Neuron (in vitro differentiated cells): ENCODE measurements around the gene GFOD2.

ENCODE experiments used
- H2AFZ ChIP-seq: one replicate; pipeline ENCODE4 v1.6.1; 2013; ENCODE audit warnings: low read depth, mild to moderate bottlenecking, inconsistent platforms, low read length, moderate library complexity
- H3K27me3 ChIP-seq: one replicate; pipeline ENCODE4 v1.6.1; 2013; ENCODE audit warnings: low read length; ENCODE audit not compliant: insufficient read depth
- H3K36me3 ChIP-seq: one replicate; pipeline ENCODE4 v1.6.1; 2013; ENCODE audit warnings: low read length; ENCODE audit not compliant: insufficient read depth
- H3K4me1 ChIP-seq: one replicate; pipeline ENCODE4 v1.6.1; 2013; ENCODE audit warnings: low read length; ENCODE audit not compliant: insufficient read depth
- H3K4me3 ChIP-seq: 2 replicates; pipeline ENCODE4 v1.5.1; 2013; ENCODE audit warnings: mild to moderate bottlenecking, low read length, moderate library complexity
- H3K9me3 ChIP-seq: one replicate; pipeline ENCODE4 v1.6.1; 2013; ENCODE audit warnings: low read length

Gene GFOD2

DNA sequence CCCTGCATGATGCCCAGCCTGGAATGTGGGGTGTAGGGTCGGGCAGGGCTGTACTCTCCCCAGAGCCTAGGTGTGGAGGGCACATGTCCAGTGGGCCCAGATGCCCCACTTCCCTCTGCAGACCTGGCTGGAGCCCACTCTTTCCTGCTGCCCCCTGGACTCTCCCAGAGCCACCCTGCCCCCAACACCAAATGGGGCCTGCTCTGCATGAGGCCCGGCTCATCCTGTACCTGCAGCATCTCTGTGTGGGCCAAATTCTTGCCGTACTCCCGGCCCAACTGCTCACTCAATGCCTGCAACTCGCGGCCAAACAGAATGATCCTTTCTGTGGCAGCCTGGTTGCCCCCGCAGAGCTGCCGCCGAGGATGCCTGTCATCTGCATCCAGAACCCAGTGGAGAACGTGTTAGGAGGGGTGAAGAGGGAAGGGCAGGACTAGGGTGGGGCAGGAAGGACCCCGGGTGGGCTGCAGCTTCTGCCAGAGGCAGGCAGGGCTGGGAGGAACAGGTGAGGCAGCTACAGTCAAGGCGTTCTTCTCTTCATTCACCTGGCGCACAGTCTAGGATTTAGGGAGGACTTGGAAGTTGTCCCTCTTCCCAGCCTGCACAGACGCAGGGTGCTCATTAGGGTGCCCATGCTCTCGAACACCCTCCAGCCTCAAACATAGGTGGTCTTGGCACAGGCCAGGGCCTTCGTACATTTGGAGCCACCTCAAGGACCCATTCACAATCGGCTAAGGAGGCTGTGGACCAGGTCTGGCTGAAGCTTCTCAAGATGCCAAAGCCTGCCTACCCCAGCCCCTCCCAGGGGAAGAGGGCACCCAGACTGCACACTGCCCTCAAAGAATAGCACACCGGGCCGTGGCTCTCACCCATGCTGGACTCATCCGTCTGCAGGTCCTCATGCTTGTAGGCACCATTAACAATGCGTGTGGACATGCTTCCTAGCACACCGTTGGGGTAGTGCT is 8.7 kb upstream of the GFOD2 start:
- peaks cover 83% of the 10 kb centered on the region for H3K36me3 ChIP-seq
- no peaks in the 10 kb centered on the region for H3K4me1 ChIP-seq
- no peak overlapping the region for H3K4me3 ChIP-seq
- H3K27me3 ChIP-seq: no peaks in the 10 kb centered on the region
- no peaks in the 10 kb centered on the region for H3K9me3 ChIP-seq
- H2AFZ ChIP-seq: no peak overlapping the region

DNA sequence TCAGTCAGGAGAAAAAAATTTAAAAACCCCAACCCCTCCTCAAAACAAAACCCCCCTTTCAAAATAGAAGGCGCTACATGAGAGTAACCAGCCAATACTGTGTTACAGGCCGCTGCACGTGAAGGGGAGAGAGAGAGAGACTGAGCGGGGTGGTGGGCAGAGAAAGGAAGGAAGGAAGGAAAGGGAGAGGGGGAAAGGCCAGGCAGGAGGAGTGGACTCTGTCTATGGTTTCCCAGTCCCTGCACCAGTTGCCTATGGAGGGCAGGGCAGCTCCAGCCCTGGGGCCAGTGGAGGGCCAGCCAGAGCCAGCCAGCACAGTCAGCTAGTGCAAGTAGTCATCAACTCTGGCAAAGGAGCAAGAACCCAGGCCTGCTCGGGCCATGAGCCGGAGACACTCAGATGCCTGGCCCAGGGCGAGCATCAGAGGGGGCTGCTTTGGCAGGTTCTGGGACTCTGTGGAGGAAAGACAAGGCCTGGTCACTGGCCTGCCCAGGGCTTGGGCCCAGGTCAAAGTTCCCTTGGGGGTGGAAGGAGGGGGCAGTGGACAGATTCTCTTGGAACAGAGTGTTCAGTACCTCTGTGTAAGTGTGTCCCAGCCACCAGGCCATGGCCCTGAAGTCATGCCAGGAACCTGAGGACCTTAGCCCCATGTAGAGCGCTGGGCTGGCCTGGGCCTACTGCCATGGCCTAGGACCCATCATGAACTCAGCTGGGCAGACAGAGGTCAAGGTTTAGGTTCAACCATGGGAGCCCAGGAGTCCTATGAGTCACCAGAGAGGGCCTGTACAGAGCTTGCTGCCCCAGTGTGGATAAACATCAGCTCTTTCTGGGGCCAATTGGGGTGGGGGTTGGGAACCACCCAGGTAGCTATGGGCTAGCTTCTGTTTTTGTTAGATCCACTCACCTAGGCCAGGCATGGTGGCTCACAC is 7.3 kb upstream of the GFOD2 start:
- Histone ChIP-seq H3K36me3 (peaks cover 74% of the 10 kb centered on the region), H3K4me1 (no peaks in the 10 kb centered on the region)

DNA sequence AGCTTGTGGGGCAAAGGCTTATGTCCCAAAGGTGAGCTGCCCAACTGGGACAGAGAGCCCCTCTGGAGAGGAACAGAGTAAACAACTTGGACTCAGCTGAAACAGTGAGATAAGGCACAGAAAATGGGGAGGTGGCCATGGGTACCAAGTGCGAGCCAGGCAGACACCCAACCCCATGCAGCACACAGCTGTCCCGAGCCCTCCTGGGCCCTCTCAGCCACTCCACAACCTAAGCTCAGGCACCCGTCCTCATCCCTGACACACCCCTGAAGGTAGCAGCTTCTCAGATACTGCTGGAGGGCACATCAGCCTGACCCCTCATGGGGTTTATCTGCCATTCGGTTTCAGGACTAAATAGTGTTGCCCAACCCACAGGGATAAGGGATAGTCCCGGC is 4.8 kb upstream of the GFOD2 start:
- no peaks in the 10 kb centered on the region for H3K27me3 ChIP-seq
- no peak overlapping the region for H3K4me3 ChIP-seq
- no peaks in the 10 kb centered on the region for H3K9me3 ChIP-seq
- H3K4me1 ChIP-seq: peaks cover 6% of the 10 kb centered on the region
- H2AFZ ChIP-seq: no peak overlapping the region
- peaks cover 50% of the 10 kb centered on the region for H3K36me3 ChIP-seq

More for the DNA sequence above, 7.3 kb upstream of the GFOD2 start:
- H3K27me3 ChIP-seq: no peaks in the 10 kb centered on the region
- H3K9me3 ChIP-seq: no peaks in the 10 kb centered on the region
- no peak overlapping the region for H2AFZ ChIP-seq
- H3K4me3 ChIP-seq: no peak overlapping the region

DNA sequence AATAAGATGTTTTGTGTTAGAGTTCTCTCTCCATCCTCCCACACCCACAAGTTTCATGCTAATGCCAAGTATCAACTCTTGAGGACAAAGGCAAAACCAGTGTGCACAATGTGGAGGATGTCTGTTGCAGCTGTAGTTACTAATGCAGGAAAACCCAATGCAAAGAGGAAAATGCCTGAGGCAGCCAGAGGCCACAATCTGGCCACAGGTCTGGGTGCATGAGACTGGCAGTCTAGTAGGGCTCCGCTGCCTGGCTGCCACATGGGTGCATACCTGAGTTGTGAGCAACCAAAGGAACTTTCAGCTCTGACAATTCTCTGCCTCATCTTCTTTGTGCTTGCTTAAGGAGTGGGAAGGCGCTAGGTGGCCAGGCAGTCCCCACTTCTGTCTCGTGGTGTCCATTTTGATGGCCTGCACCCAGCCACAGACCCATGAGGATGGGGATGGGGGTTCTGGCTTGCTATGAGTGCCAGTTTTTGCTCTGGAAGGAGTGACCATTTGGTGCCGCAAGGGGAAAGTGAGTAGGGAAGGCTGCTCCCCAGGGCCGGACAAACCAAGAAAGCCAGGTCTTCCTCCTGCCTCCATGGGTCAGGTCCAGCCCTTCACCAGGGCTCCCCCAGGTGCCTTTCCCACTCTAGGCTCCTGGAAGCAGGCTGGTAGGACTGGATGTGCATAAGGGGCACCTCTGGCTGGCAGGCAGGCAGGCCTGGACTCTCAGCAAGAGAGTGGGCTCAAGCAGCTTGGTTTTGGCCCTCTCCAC is 4.2 kb upstream of the GFOD2 start:
- Histone ChIP-seq H3K4me1 (peaks cover 9% of the 10 kb centered on the region), H3K27me3 (no peaks in the 10 kb centered on the region), H3K4me3 (no peak overlapping the region), H3K9me3 (no peaks in the 10 kb centered on the region), H3K36me3 (peaks cover 44% of the 10 kb centered on the region), H2AFZ (no peak overlapping the region)

DNA sequence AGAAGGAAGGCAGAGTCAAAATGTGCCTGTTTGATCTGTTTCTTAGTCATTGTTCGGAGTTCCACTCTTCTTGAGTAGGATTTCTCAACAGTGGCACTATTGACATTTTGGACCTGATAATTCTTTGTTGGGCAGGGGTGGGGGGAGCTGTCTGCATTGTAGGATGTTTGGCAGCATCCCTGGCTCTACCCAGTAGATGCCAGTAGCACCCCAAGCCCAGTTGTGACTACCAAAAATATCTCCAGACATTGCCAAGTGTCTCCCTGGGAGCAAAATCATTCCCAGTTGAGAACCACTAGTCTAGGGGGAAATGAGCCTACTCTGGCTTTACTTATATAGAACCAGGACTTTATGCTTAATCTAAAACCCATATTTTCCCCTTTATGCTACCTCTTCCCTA is 1.1 kb upstream of the GFOD2 start:
- Histone ChIP-seq H3K36me3 (peaks cover 17% of the 10 kb centered on the region), H3K4me1 (peaks cover 16% of the 10 kb centered on the region), H3K4me3 (peak overlapping the region; percentile 72), H3K27me3 (no peaks in the 10 kb centered on the region), H3K9me3 (no peaks in the 10 kb centered on the region), H2AFZ (no peak overlapping the region)

DNA sequence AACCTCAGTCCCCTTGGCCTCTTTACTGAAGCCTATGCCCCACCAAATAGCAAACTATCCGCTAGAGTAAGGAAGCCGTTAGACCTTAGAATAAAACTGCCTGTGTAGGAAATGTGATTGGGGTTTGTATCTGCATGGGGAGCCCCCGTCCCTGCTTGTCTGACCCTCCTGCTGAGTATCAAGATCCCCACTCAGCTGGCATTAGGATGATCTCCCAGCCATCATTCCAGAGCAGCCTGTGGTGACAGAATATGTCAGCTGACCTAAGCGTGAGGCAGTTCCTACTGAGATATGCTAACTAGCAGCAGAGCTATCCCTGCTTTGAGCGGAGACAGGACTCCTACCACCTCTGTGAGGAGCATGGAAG is 645 bp upstream of the GFOD2 start:
- peaks cover 16% of the 10 kb centered on the region for H3K4me1 ChIP-seq
- H3K36me3 ChIP-seq: peaks cover 13% of the 10 kb centered on the region
- peak overlapping the region; percentile 31 for H2AFZ ChIP-seq
- no peaks in the 10 kb centered on the region for H3K9me3 ChIP-seq
- H3K4me3 ChIP-seq: peak overlapping the region; percentile 72
- H3K27me3 ChIP-seq: no peaks in the 10 kb centered on the region

DNA sequence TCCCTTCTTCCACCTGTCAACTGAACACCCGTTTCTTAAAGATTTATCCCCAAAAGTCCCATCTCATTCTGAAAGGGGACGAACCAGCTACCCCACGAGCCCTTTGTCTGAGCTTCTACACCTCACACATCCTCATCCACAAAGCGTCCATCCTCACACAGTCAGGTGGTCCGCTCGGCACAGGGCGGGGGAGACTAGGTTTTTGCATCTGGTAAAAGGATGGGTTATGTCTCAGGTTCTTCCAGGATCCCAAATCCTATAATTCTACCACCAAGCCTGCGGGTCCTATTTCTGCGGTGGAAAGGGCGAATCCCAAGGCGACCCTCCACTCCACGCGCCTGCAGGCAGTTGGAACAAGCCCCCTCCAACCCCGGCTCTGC is 458 bp downstream of the GFOD2 start:
- Histone ChIP-seq H3K4me3 (peak overlapping the region; percentile 72), H2AFZ (peak overlapping the region; percentile 69), H3K27me3 (no peaks in the 10 kb centered on the region)

DNA sequence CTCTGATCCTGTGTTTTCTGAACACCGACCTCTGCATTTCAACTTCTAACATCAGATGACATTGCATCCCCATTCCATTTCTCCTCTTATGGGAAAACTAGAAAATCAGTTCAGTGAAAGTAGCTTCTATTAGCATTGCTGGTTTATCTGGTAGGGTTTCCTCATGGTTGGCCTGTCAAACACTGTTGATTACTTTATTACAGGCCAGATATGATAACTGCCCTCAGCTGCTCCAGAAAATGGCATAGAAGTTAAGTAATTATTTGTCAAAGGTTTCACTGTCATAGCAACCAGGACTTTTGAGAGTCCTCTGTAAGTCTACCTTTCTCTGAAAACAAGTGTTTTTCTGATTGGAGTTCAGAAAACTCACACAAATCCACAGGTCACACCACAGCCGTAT is 3.0 kb downstream of the GFOD2 start:
- peaks cover 5% of the 10 kb centered on the region for H3K36me3 ChIP-seq
- H2AFZ ChIP-seq: no peak overlapping the region
- no peak overlapping the region for H3K4me3 ChIP-seq
- H3K9me3 ChIP-seq: peaks cover 3% of the 10 kb centered on the region
- no peaks in the 10 kb centered on the region for H3K27me3 ChIP-seq
- peaks cover 16% of the 10 kb centered on the region for H3K4me1 ChIP-seq

More for the DNA sequence above, 458 bp downstream of the GFOD2 start:
- H3K36me3 ChIP-seq: peaks cover 8% of the 10 kb centered on the region
- peaks cover 16% of the 10 kb centered on the region for H3K4me1 ChIP-seq
- no peaks in the 10 kb centered on the region for H3K9me3 ChIP-seq

DNA sequence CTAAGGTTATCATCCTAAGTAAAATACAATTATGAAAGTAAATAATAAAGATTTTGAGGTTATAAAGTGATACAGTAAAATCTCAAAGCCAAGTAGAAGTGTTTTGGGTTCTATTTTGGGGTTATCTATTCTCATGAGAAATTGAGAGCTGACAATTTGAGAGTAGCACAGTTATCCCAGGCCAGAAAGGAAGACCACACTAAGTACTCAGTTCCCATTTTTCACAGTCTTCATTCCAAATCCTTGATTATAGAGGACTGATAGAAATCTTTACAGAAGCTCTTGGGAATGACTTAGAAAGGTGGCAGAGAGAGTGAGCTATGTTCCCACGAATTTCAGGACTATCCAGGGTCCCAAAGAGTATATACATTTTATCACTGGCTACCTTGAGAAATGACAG is 4.6 kb downstream of the GFOD2 start:
- Histone ChIP-seq H3K4me3 (no peak overlapping the region), H3K9me3 (peaks cover 3% of the 10 kb centered on the region), H2AFZ (no peak overlapping the region), H3K4me1 (peaks cover 10% of the 10 kb centered on the region), H3K36me3 (peaks cover 5% of the 10 kb centered on the region), H3K27me3 (no peaks in the 10 kb centered on the region)

DNA sequence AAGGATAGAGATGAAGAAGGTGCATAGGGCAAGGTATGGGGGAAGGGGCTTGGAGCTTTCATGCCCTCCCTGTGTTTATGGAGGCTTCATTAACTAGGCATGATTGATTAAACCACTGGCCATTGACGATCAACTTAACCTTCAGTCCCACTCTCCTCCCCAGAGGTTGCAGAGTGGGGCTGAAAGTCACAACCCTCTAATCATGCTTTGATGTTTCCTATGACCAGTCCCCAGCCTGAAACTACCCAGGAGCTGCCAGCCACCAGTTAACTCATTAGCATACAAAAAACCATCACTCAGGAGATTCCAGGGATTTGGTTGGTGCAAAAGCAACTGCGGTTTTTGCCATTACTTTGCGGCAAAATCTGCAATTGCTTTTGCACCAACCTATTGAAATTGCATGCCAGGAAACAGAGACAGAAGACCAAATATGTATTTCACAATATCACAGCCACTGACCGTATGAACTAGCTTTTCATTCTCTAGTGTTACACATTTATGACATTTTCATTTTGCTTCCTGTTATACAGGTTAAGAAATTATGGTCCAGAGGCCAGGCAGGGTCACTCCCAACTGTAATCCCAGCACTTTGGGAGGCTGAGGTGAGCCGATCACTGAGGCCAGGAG is 5.4 kb downstream of the GFOD2 start:
- Histone ChIP-seq H3K36me3 (peaks cover 5% of the 10 kb centered on the region), H3K9me3 (peaks cover 3% of the 10 kb centered on the region), H2AFZ (no peak overlapping the region), H3K27me3 (no peaks in the 10 kb centered on the region), H3K4me1 (peaks cover 10% of the 10 kb centered on the region), H3K4me3 (no peak overlapping the region)

DNA sequence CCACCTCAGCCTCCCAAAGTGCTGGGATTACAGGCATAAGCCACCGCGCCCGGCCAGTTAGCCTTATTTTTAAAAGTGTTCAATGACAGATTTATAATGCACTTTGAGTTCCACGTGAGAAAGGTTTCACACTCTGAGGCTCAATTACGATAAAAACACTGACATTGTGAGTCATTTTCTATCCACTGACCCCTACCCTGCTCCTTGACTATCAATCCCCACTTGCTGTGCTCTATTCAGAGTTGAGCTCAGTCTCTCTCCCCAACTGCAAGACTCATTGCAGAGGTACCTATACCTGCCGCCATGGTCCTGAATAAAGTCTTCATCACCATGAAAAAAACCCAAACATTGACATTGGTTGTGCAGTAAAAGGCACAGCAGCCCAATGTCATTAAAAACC is 8.5 kb downstream of the GFOD2 start:
- Histone ChIP-seq H3K4me1 (no peaks in the 10 kb centered on the region), H3K9me3 (peaks cover 3% of the 10 kb centered on the region), H3K27me3 (no peaks in the 10 kb centered on the region), H2AFZ (no peak overlapping the region), H3K36me3 (peaks cover 3% of the 10 kb centered on the region), H3K4me3 (no peak overlapping the region)

DNA sequence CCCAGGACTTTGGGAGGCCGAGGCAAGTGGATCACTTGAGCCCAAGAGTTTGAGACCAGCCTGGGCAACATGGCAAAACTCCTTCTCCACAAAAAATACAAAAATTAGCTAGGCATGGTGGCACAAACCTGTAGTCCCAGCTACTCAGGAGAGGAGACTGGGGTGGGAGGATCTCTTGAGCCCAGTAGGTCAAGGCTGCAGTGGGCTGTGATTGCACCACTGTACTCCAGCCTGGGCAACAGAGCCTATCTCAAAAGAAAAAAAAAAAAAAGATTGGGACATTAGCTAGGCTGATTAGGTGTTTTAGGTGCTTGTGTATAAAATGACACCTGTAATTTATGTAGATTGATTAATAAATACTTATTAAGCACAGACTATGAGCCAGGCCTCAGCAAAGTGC is 10.1 kb downstream of the GFOD2 start:
- Histone ChIP-seq H3K27me3 (no peaks in the 10 kb centered on the region), H3K9me3 (peaks cover 3% of the 10 kb centered on the region), H2AFZ (no peak overlapping the region), H3K36me3 (peaks cover 7% of the 10 kb centered on the region), H3K4me1 (no peaks in the 10 kb centered on the region), H3K4me3 (no peak overlapping the region)
